DMS 273 treated with DMSO at 0.1 percent for 48 hours (cell line): ENCODE data around the gene MYO18B.
"Not testable (repeated sequence)": the region's sequence is repeated elsewhere in the genome, so short reads cannot be mapped to it uniquely, and the experiment has no call there.

Source experiments
- DNase-seq: peaks from one replicate; lab custom pipeline; 2025; lab: John Stamatoyannopoulos, UW

The MYO18B gene

GRCh38 chr22:25741692-25742626 is at the start of gene MYO18B:
TSS of gene MYO18B (plus strand) at chr22:25742188. CDS start at chr22:25761093, 18,905 bp downstream.
- no peak for DNase-seq

- DNase-seq, result no peak
Observed at GRCh38 chr22:25692397-25693267, 49.4 kb upstream of the MYO18B start.

GRCh38 chr22:25693268-25693565 is 48.8 kb upstream of the MYO18B start:
- no peak for DNase-seq

GRCh38 chr22:25694196-25694907 is 47.6 kb upstream of the MYO18B start:
- DNase-seq, result no peak

- no peak for DNase-seq
Observed at GRCh38 chr22:25695146-25695545, 46.8 kb upstream of the MYO18B start.

- DNase-seq, result no peak
Observed at GRCh38 chr22:25696763-25697162, 45.2 kb upstream of the MYO18B start.

- no peak for DNase-seq
Observed at GRCh38 chr22:25697181-25697664, 44.8 kb upstream of the MYO18B start.

GRCh38 chr22:25697978-25698377 is 44.0 kb upstream of the MYO18B start:
- no peak for DNase-seq

- no peak for DNase-seq
Observed at GRCh38 chr22:25698461-25698860, 43.5 kb upstream of the MYO18B start.

- DNase-seq, result no peak
Observed at GRCh38 chr22:25698978-25699377, 43.0 kb upstream of the MYO18B start.

- no peak for DNase-seq
Observed at GRCh38 chr22:25701056-25701780, 40.8 kb upstream of the MYO18B start.

GRCh38 chr22:25702040-25702439 is 39.9 kb upstream of the MYO18B start:
- peak; percentile 11 for DNase-seq

GRCh38 chr22:25702571-25703167 is 39.3 kb upstream of the MYO18B start:
- no peak for DNase-seq

GRCh38 chr22:25704701-25705100 is 37.3 kb upstream of the MYO18B start:
- DNase-seq, result no peak

- no peak for DNase-seq
Observed at GRCh38 chr22:25706197-25706596, 35.8 kb upstream of the MYO18B start.

- DNase-seq, result not testable (repeated sequence)
Observed at GRCh38 chr22:25708430-25708829, 33.6 kb upstream of the MYO18B start.

GRCh38 chr22:25709758-25710157 is 32.2 kb upstream of the MYO18B start:
- no peak for DNase-seq

- no peak for DNase-seq
Observed at GRCh38 chr22:25710501-25710900, 31.5 kb upstream of the MYO18B start.

GRCh38 chr22:25711491-25711890 is 30.5 kb upstream of the MYO18B start:
- DNase-seq, result no peak

- no peak for DNase-seq
Observed at GRCh38 chr22:25712661-25713400, 29.2 kb upstream of the MYO18B start.
